ENCODE results near the gene IFNK.
A peak's percentile ranks its signal among the peaks of the same experiment; 100 is the strongest.

IFNK gene

GRCh38 chr9:27564670-27565069 is 40.6 kb downstream of the IFNK start:
- no peak overlapping the region for H3K4me3 ChIP-seq (ENCODE audit: control insufficient read depth, low read depth, low read length)
- no peak for TF ChIP-seq CTCF (conservative IDR thresholded peaks at IDR 0.05; ENCODE audit: control insufficient read depth, insufficient read depth, low read depth, low read length)
- no peak for DNase-seq (ENCODE audit: low read depth)

- no peak for TF ChIP-seq CTCF (conservative IDR thresholded peaks at IDR 0.05; ENCODE audit: control insufficient read depth, insufficient read depth, low read depth, low read length)
- DNase-seq (ENCODE audit: low read depth) = no peak
- H3K4me3 ChIP-seq (ENCODE audit: control insufficient read depth, low read depth, low read length) = no peak overlapping the region
These were observed 41.6 kb downstream of the IFNK start for GRCh38 chr9:27565696-27566095.

- H3K4me3 ChIP-seq (ENCODE audit: control insufficient read depth, low read depth, low read length) = no peak overlapping the region
- DNase-seq (ENCODE audit: low read depth) = peak; percentile 72
- no peak for TF ChIP-seq CTCF (conservative IDR thresholded peaks at IDR 0.05; ENCODE audit: control insufficient read depth, insufficient read depth, low read depth, low read length)
These were observed 42.0 kb downstream of the IFNK start for GRCh38 chr9:27566118-27566517.

GRCh38 chr9:27569406-27569805 is 45.3 kb downstream of the IFNK start:
- no peak for DNase-seq (ENCODE audit: low read depth)
- no peak overlapping the region for H3K4me3 ChIP-seq (ENCODE audit: control insufficient read depth, low read depth, low read length)
- TF ChIP-seq CTCF (conservative IDR thresholded peaks at IDR 0.05; ENCODE audit: control insufficient read depth, insufficient read depth, low read depth, low read length) = no peak

- DNase-seq (ENCODE audit: low read depth) = peak; percentile 5
- TF ChIP-seq CTCF (conservative IDR thresholded peaks at IDR 0.05; ENCODE audit: control insufficient read depth, insufficient read depth, low read depth, low read length) = no peak
- no peak overlapping the region for H3K4me3 ChIP-seq (ENCODE audit: control insufficient read depth, low read depth, low read length)
These were observed 46.9 kb downstream of the IFNK start for GRCh38 chr9:27571011-27571410.

- no peak for DNase-seq (ENCODE audit: low read depth)
- no peak overlapping the region for H3K4me3 ChIP-seq (ENCODE audit: control insufficient read depth, low read depth, low read length)
These were observed 48.0 kb downstream of the IFNK start for GRCh38 chr9:27572061-27572460.

More at GRCh38 chr9:27572061-27572460, 48.0 kb downstream of the IFNK start:
- no peak for TF ChIP-seq CTCF (conservative IDR thresholded peaks at IDR 0.05; ENCODE audit: control insufficient read depth, insufficient read depth, low read depth, low read length)
